GM20000 (cell line): ENCODE measurements around the gene MYRFL.
"Not testable (repeated sequence)": the region's sequence is repeated elsewhere in the genome, so short reads cannot be mapped to it uniquely, and the experiment has no call there.

Source experiments
- DNase-seq: peaks from one replicate; pipeline ENCODE4 v3.0.0; 2012; ENCODE audit warnings: low spot score
- CTCF ChIP-seq: IDR thresholded peaks from 2 replicates; pipeline ENCODE4 v1.5.1; 2012; ENCODE audit warnings: mild to moderate bottlenecking, control low read depth; ENCODE audit errors: extremely low read depth, missing control alignments

MYRFL gene

GRCh38 chr12:69824966-69825560, at the start of gene MYRFL:
Gene MYRFL, plus strand, starts transcription at chr12:69825227. Its CDS starts 291 bp downstream, at chr12:69825518.
- no peak for DNase-seq
- no peak for TF ChIP-seq CTCF

DNA sequence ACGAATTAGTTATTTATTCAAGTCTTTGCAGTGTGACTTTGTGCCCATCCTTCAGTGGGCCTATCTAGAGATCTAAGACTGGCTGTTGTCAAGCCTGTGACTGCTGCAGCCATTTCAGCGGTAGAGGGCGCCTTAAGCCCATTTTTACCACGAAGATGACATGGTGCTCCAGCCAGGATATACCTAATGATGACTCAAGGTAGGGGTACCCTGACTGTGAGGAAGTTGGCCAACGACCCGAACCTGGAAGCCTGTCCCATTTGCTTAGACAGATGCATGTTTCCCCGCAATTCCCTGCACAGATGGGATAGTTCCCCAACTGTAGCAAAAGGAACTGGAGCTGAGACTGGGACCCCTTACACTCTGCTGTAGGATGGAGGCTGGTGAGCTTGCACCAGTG, 45.1 kb upstream of the MYRFL start:
- no peak for TF ChIP-seq CTCF
- no peak for DNase-seq

- TF ChIP-seq CTCF = no peak
- DNase-seq = no peak
Observed at GRCh38 chr12:69783365-69783764, 41.7 kb upstream of the MYRFL start.

DNA sequence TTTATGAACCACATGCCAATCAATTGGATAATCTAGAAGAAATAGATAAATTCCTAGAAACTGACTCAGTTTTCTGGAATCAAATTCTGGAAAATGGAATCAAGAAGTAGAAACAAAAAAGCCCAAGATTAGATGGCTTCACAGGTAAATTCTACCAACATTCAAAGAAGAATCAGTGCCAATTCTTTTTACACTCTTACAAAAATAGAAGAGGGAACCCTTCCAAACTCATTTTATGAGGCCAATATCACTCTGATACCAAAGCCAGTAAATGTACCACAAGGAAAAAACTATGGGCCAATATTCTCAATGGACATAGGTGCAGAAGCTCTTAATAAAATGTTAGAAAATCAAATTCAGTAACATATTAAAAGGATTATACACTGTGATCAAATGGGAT, 35.7 kb upstream of the MYRFL start:
- no peak for DNase-seq
- no peak for TF ChIP-seq CTCF

GRCh38 chr12:69792533-69792932, 32.5 kb upstream of the MYRFL start:
- no peak for DNase-seq
- TF ChIP-seq CTCF = no peak

- DNase-seq = not testable (repeated sequence)
Observed at GRCh38 chr12:69807101-69807897, 17.7 kb upstream of the MYRFL start.

GRCh38 chr12:69810870-69811498, 14.0 kb upstream of the MYRFL start:
- DNase-seq = no peak
- no peak for TF ChIP-seq CTCF
